Subcutaneous adipose tissue (tissue), 4 donors: ENCODE data around the gene FBXO38. TPM values are rescaled to one million over a fixed set of nuclear protein-coding genes. Genes with fewer than 3 reads are reported as not detected.

Experiments used
- total RNA-seq, 4 donors: library from RNA; depleted of rRNA; stranded (reverse); fragments of >200 nt; gene quantifications; one replicate each; pipeline ENCODE4 v1.1.0, GENCODE V29; 2016
- TF ChIP-seq, protein P1 (sequence below): fragments of 450-650 bp; IDR thresholded peaks from one replicate; pipeline ENCODE4 v1.5.1; 2016; ENCODE audit warnings: low read depth, mild to moderate bottlenecking, control low read depth, antibody characterized with exemption, moderate library complexity

The FBXO38 gene
- total RNA-seq, 4 donors from 2014 or later: 56.3 to 94.7 (median 71.7) TPM

- TF ChIP-seq, protein P1, sequence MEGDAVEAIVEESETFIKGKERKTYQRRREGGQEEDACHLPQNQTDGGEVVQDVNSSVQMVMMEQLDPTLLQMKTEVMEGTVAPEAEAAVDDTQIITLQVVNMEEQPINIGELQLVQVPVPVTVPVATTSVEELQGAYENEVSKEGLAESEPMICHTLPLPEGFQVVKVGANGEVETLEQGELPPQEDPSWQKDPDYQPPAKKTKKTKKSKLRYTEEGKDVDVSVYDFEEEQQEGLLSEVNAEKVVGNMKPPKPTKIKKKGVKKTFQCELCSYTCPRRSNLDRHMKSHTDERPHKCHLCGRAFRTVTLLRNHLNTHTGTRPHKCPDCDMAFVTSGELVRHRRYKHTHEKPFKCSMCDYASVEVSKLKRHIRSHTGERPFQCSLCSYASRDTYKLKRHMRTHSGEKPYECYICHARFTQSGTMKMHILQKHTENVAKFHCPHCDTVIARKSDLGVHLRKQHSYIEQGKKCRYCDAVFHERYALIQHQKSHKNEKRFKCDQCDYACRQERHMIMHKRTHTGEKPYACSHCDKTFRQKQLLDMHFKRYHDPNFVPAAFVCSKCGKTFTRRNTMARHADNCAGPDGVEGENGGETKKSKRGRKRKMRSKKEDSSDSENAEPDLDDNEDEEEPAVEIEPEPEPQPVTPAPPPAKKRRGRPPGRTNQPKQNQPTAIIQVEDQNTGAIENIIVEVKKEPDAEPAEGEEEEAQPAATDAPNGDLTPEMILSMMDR: no peak
Measured at GRCh38 chr5:148438933-148439332, 55.2 kb downstream of the FBXO38 start.

DNA sequence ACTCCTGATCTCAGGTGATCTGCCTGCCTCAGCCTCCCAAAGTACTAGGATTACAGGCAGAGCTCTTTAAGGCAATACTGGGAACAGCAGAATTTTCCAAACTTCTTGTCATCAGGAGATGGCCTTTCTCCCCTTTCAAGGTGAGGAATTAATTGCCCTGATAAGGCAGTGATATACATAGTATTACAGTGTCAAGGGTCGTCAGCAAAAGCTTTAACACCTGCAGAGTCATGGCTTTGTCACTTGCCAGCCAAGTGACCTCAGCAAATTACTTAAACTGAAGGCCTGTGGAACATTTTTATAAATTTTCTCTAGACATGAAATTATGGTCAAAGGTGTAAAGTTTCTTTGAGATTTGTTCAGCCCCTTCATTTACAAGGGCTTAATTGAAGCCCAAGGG lies 59.5 kb downstream of the FBXO38 start:
- TF ChIP-seq, protein P1: no peak

GRCh38 chr5:148443998-148444397 lies 60.2 kb downstream of the FBXO38 start:
- TF ChIP-seq, protein P1: no peak

DNA sequence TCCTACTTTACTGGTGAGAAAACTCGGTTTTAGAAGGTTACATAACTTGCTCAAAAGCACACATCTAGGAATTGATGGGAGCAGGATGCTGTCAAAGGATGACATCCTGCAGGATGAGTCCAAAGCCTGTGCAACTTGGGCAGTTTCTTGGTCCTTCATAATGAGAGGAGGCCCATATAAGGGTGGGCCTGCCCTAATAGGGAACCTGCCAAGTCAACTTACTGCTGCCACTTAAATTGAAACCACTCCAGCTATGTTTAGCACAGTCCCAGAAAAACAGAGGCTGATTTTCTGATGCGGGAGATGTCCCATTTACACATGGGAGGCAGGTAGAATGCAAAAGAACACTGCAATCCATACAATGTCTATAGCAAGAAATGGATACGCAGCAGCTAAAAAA lies 61.8 kb downstream of the FBXO38 start:
- TF ChIP-seq, protein P1: no peak

- TF ChIP-seq, protein P1: no peak
Measured at GRCh38 chr5:148446611-148447010, 62.9 kb downstream of the FBXO38 start.

GRCh38 chr5:148452499-148453193 lies 68.9 kb downstream of the FBXO38 start:
- TF ChIP-seq, protein P1: no peak

DNA sequence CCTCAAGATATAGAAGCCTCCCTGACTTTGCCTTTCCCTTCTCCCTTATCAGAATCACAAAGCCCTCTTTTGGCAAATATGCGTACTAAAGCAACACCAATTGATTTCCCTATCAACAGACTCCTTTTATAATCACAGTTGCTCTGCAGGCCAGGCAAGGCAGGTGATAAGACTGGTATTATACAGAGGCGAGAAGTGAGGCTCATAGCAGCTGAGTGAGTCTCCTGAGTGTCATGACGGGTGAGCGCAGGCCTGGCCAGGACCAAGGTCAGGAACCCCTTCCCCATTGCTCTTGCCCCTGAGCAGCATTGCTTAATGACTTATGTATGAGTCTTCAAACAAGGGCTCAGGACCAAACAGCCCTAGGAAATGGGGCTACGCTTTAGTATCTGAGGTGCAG lies 70.8 kb downstream of the FBXO38 start:
- TF ChIP-seq, protein P1: no peak
